Limb (tissue), 2 donors: ENCODE data around the gene STBD1.
"Not testable (repeated sequence)": the region's sequence is repeated elsewhere in the genome, so short reads cannot be mapped to it uniquely, and the experiment has no call there.

Experiments
- DNase-seq, 2 donors: peaks; one replicate each; pipeline ENCODE4 v3.0.0-alpha.2; 2016; ENCODE audit errors: extremely low spot score in 2 of 2

STBD1 gene

DNA sequence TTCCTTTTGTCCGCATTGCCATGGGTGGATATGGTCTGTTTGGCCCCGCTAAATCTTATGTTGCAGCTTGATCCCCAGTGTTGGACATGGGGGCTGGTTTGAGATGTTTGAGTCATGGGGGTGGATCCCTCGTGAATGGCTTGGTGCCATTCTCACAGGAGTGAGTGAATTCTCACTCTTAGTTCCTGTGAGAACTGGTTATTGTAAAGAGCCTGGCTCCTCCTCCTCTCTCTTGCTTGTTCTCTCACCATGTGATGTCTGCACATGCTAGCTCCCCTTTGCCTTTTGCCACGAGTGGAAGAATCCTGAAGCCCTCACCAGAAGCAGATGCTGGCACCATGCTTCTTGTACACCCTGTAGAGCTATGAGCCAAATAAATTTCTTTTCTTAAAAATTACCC is 22.6 kb upstream of the STBD1 start:
- DNase-seq = no peak

GRCh38 chr4:76287811-76288210 is 18.7 kb upstream of the STBD1 start:
- not testable (repeated sequence) for DNase-seq

GRCh38 chr4:76292730-76293129 is 13.8 kb upstream of the STBD1 start:
- no peak for DNase-seq

DNA sequence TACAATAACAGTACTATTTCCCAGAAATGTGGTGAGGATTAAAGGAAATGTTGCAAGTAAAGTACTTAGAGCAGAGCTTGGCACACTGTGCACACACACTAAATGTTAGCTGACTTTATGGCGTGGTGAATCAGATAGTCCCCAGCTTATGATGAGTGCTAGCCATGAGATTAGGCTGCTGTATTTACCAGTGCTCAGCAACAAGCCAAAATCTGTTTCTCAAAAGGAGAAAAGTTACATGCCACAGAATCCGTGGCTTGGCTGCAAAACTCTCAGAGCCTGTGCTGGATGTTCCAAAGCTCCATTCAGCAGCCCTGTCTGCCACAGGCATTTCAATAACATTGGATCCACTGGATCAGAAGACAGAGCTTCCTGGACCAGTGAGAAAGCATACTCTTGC is 12.8 kb upstream of the STBD1 start:
- no peak for DNase-seq

- DNase-seq = no peak
These were observed 10.2 kb upstream of the STBD1 start for GRCh38 chr4:76296286-76296820.

DNA sequence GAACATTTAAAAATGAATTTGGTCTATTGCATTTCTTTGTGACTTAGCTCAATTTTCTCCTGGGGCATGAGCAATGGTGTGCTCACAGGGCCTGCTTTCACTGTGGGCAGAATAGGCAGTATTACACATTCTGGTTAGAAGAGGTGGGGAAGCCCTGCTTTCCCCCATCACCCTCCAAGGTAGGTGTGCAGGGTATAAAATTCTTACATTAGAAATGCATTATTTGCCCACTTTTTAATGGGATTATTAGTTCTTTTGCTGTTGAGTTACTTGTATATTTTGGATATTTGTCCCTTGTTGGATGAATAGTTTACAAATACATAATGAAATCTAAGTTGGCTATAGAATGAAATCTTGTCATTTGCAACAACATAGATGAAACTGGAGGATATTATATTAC is 8.3 kb upstream of the STBD1 start:
- no peak for DNase-seq

GRCh38 chr4:76300012-76300411 is 6.5 kb upstream of the STBD1 start:
- no peak for DNase-seq

- DNase-seq = peak in 1 of 2 donors; percentile 21
These were observed 5.3 kb upstream of the STBD1 start for GRCh38 chr4:76301068-76301774.

DNA sequence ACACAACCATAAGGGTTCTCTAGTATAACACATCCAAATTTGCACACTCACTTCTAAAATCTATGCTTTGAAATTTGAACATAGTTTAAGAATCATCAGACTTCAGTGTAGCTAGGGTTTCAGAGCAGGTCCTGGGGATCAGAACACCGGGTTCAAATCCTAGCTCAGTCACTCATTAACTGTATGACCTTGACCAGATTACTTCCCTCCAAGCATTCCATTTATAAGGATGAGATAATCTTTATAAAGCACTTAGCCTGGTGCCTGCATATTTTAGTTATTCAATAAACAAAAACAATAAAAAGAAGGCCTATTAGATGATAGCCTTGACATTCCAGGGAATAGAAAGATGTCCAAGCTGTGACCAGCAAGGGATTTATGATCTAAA is 4.8 kb upstream of the STBD1 start:
- no peak for DNase-seq

DNA sequence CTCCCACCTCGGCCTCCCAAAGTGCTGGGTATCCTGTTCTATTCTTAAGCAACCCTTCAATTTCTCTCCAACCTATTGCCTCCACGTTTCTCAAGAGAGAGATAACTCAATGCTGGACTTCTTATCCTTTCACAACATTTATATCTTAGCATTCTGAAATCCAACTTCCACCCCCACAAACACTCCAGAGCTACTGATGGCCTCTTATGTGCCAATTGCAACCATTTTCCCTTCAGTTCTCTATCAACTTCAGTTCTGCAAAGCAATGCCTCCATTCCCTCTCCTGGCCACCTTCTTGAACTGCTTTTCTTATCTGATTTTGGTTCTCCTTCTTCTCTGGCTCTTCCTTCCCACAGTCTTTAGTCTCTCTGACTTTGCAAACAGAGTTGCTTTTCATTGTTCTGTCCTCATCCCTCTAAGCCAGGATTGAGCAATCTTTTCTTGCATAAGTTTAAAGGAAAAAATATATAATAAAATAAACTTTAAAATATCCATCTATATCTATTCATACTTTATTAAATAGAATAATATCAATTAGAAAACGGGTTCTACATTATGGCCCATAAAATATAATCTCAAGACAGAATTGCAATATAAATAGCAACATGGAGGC is 3.6 kb upstream of the STBD1 start:
- no peak for DNase-seq

DNA sequence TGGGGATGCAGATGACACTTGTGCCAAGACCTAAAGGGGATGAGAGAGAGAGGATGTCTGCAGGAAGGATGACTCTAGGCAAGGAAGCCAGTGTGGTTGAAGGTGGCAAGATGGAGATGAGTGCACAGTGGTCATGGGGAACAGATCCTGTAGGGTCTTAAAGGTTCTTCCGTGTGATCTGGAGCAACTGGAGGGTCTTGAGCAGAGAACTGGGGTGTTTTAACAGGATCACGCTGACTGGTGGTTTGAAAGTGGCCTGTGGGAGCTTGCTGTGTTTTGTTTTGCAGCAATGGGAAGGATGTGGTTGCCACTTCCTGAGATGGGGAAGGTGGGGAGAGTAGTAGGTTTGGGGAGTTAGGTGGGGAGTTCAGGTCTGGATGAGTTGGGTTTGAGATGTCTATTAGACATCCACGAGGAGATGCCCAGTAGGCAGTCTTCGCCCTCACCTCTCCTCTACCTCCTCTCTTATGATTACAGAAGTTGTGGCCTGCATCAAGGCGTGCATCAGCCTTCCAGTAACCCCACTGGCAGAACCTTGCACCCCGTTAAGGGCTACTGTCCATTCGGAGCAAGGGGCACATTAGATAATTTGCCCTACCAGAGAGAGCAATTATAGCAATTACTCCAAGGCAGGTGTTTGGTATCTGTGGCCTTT is 1.4 kb upstream of the STBD1 start:
- no peak for DNase-seq

GRCh38 chr4:76306882-76307659 is 538 bp downstream of the STBD1 start:
- peak in 1 of 2 donors; percentile 60 for DNase-seq

- DNase-seq = no peak
These were observed 1.1 kb downstream of the STBD1 start for GRCh38 chr4:76307660-76308014.

DNA sequence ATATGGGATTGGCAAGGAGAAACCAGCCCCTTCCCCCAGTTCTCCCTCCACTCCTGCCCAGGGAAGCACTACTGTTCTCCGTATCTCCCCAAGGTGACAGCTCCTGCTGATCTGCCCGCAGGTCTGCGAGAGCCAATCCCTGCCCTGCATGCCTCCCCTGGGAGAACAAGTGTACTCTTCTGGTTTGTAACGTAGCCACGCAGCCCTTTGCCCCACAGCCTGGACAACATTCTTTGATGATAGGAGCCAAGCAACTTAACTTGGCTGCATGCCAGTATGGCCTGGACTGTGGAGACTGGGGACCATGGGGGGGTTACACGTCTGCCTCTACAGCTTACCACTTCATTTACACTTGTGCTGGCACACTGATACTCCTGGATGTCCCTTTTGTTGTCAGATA is 2.0 kb downstream of the STBD1 start:
- DNase-seq = peak in 1 of 2 donors; percentile 39

- no peak for DNase-seq
These were observed 3.5 kb downstream of the STBD1 start for GRCh38 chr4:76309939-76310550.

GRCh38 chr4:76310683-76311082 is 4.2 kb downstream of the STBD1 start:
- DNase-seq = no peak

- DNase-seq = no peak
These were observed 5.4 kb downstream of the STBD1 start for GRCh38 chr4:76311896-76312331.

GRCh38 chr4:76312457-76312856 is 5.9 kb downstream of the STBD1 start:
- no peak for DNase-seq

- no peak for DNase-seq
These were observed 7.0 kb downstream of the STBD1 start for GRCh38 chr4:76313547-76313946.

DNA sequence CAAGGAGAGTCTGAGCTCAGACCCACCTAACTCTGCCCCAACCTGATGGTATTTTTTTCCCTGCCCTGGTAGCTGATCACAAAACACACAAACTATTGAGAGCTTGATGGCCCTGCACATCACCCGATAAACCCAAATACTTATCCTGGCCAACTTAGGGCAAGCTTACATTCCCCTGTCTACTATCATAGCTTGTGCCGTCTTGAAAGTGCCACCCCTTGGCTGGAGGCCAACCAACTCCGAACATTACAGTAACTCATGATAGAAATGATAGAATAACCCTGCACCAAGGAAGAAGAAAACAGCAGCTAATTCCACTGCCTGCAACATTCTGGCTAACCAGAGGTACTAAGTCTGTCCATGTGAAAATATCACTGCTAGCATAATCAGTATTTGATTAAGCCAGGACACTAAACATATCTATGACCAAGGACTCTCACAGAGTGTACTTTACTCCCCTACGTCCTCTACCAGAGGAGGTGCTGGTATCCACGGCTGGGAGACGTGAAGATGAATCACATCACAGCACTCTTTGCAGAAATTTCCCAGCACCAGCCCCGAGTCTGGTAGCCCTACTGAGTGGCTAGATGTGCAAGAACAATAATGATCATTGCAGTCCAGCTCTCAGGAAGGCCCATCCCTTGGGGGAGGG is 8.9 kb downstream of the STBD1 start:
- no peak for DNase-seq

GRCh38 chr4:76316131-76316530 is 9.6 kb downstream of the STBD1 start:
- no peak for DNase-seq
